PFSK-1 (cell line): ENCODE results near the gene ZNF157.

Source experiments
- FOXP2 ChIP-seq: optimal IDR thresholded peaks from 2 replicates; pipeline ENCODE3; 2011; ENCODE audit warnings: borderline replicate concordance, control low read depth, inconsistent platforms; ENCODE audit not compliant: insufficient read depth; ENCODE audit errors: extremely low read length, extremely low read depth
- POLR2AphosphoS5 ChIP-seq: IDR thresholded peaks from 2 replicates; pipeline ENCODE4 v1.6.1; 2012; ENCODE audit warnings: low read depth, mild to moderate bottlenecking, control low read depth, low read length, moderate library complexity
- SIN3A ChIP-seq: IDR thresholded peaks from 2 replicates; pipeline ENCODE4 v1.6.1; 2012; ENCODE audit warnings: mild to moderate bottlenecking, low read length, moderate library complexity, borderline replicate concordance; ENCODE audit not compliant: insufficient read depth
- TAF1 ChIP-seq: IDR thresholded peaks from 2 replicates; pipeline ENCODE4 v1.6.1; 2012; ENCODE audit warnings: low read length, control low read depth, borderline replicate concordance; ENCODE audit not compliant: insufficient read depth
- TF ChIP-seq, protein P1 (sequence below), 2 experiments: IDR thresholded peaks; 2 replicates each; pipeline versions ENCODE4 v1.6.1 to v1.8.0; 2011 to 2012; ENCODE audit warnings: low read depth in 2 of 2, low read length in 2 of 2, control low read depth in 1 of 2, inconsistent platforms in 1 of 2, mild to moderate bottlenecking in 1 of 2, moderate library complexity in 1 of 2; ENCODE audit not compliant: insufficient read depth in 1 of 2

- no peak for TF ChIP-seq SIN3A
- TF ChIP-seq TAF1 = no peak
- TF ChIP-seq, protein P1, sequence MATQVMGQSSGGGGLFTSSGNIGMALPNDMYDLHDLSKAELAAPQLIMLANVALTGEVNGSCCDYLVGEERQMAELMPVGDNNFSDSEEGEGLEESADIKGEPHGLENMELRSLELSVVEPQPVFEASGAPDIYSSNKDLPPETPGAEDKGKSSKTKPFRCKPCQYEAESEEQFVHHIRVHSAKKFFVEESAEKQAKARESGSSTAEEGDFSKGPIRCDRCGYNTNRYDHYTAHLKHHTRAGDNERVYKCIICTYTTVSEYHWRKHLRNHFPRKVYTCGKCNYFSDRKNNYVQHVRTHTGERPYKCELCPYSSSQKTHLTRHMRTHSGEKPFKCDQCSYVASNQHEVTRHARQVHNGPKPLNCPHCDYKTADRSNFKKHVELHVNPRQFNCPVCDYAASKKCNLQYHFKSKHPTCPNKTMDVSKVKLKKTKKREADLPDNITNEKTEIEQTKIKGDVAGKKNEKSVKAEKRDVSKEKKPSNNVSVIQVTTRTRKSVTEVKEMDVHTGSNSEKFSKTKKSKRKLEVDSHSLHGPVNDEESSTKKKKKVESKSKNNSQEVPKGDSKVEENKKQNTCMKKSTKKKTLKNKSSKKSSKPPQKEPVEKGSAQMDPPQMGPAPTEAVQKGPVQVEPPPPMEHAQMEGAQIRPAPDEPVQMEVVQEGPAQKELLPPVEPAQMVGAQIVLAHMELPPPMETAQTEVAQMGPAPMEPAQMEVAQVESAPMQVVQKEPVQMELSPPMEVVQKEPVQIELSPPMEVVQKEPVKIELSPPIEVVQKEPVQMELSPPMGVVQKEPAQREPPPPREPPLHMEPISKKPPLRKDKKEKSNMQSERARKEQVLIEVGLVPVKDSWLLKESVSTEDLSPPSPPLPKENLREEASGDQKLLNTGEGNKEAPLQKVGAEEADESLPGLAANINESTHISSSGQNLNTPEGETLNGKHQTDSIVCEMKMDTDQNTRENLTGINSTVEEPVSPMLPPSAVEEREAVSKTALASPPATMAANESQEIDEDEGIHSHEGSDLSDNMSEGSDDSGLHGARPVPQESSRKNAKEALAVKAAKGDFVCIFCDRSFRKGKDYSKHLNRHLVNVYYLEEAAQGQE (IDR thresholded peaks at IDR 0.05; ENCODE audit: insufficient read depth in 1 of 2, low read depth in 2 of 2, low read length in 2 of 2) = no peak
- TF ChIP-seq POLR2AphosphoS5 = no peak
- no peak for TF ChIP-seq FOXP2
Observed at GRCh38 chrX:47460561-47460960, 90.2 kb downstream of the ZNF157 start.
